GM21529 (cell line): ENCODE data around the gene RTN4R.
"Not testable (repeated sequence)": the region's sequence is repeated elsewhere in the genome, so short reads cannot be mapped to it uniquely, and the experiment has no call there.

Source experiments
- ATAC-seq: cut with Tn5 transposase; IDR thresholded peaks from one replicate; pipeline ENCODE4 v1.9.1; 2021; ENCODE audit not compliant: unreplicated experiment

RTN4R gene

DNA sequence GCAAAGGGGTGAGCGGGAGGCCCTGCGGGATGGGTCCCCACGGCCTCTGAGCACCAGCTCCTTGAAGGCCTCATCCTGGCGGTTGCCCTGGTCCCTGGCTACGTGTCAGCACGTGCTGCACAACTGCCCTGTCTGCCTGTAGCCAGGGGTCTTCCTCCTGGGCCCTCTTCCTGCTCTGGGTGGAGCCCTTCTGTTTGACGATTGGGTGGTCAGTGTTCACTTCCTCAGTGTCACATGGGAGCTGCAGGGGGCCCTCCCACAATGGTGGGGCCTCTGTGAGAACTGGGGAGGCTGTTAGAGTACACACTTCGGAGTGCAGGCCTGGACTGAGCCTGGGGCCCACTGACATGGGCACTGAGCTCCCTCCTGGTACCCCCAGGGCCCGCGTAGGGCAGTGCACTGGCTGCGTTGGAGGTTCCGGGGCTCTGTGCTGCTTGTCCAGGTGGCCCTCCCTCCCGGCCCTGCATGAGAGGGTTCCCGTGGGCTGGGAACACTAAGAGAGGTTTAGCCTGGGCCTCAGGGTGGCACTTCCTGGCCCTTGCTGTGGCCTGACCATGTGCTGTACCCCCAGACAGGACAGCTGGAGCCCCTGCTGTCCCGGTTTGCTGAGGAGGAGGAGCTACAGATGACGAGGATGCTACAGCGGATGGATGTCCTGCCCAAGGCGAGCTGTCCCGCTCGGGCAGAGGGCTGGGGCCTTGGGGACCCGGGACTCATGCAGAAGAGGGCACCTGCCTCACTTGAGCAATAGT, 38.0 kb upstream of the RTN4R start:
- ATAC-seq = no peak

DNA sequence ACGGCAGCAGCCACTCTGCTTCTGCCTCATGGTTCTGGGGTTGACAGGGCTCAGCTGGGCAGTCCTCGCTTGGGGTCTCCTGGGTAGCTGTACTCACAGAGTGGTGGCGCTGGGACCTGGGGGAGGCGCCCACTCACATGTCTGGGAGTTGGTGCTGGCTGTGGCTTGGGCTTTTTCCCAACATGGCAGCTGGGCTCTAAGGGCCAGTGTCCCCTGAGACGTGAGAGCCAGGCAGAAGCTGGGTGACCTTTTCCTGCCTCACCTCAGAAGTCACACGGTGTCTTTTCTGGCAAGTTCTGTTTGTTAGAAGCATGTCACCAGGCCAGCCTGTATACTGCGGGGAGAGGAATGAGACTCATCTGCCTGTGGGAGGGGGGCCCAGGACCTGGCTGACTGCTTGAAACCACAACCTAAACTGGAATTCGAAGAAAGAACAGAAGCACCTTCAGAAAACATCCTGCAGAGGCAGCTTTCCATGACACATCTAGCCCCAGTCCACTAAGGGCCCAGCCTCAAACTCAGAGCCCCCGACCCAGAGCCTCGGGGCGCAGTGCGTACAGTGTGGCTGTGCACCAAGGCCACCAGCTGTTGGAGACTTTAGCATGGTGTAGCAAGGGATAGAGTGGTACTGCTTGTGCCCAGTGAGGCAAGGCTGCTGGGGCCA, 37.2 kb upstream of the RTN4R start:
- ATAC-seq = not testable (repeated sequence)

DNA sequence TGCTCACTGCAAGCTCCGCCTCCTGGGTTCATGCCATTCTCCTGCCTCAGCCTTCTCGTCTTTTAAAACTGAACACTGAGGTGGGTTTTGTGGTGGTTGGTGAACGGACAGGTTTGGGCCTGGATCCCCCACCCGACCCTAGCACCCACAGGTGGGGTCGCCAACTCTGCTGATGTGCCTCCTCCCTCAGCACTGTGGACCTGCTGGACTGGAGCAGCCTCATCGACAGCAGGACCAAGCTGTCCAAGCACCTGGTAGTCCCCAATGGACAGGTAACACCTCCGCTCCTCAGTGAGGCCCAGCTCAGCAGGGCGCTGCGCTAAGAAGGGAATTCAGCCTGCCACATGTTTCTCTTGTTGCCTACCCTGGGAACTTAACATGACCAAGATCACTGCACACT, 36.5 kb upstream of the RTN4R start:
- ATAC-seq = no peak

DNA sequence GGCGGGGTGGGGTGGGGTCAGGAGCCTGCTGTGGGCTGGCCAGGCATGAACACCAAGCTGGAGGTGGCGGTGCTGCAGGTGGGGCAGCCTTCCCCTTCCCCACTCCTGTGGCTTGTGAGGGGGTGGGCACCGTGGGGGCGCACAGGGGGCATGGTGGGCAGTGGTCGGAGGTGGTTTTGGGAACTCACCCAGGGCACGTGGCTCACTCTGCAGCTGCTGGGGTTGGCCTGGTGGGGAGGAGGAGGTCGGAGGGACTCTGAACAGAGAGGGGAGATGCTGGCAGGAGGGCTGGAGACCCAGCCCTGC, 35.1 kb upstream of the RTN4R start:
- ATAC-seq = not testable (repeated sequence)

DNA sequence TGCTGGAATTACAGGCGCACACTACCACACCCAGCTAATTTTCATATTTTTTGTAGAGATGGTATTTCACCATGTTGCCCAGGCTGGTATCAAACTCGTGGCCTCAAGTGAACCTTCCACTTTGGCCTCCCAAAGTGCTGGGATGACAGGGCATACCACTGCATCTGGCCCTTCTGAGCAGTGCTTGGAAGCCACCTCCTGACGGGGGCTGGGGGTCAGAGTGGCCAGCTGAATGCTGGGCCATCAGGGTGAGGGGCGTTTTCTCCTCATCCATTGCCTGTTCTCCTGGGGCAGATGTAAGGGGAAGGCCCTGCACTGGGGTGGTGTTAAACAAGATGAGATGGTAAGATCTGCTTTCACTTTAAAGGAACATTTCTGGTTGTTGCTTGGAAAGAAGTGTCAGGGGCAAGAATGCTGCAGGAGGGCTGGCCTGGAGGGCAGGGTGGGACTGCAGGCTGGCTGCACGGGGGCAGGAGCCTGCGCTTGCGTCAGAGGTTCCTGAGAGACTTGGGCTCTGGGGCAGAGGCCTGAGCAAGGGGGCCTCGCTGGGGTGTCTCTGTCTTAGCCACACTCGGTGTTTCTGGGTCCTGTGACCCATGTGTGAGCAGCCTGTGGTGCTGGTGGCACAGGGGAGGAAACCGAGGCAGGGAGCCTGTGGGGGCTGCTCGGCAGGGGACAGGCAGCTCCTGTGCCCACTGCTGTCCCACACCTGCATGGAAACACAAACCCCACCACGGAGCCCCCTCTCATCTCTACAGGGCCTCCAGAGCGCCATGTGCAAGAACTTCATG, 34.5 kb upstream of the RTN4R start:
- ATAC-seq = no peak

- no peak for ATAC-seq
Observed at GRCh38 chr22:20299746-20300136, 31.6 kb upstream of the RTN4R start.

- no peak for ATAC-seq
Observed at GRCh38 chr22:20298803-20299745, 31.0 kb upstream of the RTN4R start.

GRCh38 chr22:20298110-20298802, 30.1 kb upstream of the RTN4R start:
- ATAC-seq = no peak

- ATAC-seq = no peak
Observed at GRCh38 chr22:20297414-20298109, 29.4 kb upstream of the RTN4R start.

DNA sequence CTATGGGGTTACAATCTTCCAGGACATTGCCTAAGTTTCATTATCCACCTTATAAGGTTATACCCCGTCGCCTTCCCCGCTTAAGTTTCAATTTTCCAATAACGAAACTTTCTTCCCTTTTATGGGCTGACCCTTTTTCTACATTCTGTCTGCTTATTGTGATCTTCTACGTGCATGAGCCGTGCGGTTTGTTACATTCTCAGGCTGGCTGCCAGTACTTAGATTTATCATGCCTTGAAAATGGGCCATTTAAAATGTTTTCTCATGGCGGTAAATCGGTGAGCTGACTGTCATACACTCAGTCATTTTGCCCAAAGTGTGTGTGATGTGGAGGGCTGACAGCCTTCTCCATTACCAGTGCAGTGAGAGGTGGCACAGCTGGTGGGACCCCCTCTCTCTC, 28.5 kb upstream of the RTN4R start:
- ATAC-seq = no peak

DNA sequence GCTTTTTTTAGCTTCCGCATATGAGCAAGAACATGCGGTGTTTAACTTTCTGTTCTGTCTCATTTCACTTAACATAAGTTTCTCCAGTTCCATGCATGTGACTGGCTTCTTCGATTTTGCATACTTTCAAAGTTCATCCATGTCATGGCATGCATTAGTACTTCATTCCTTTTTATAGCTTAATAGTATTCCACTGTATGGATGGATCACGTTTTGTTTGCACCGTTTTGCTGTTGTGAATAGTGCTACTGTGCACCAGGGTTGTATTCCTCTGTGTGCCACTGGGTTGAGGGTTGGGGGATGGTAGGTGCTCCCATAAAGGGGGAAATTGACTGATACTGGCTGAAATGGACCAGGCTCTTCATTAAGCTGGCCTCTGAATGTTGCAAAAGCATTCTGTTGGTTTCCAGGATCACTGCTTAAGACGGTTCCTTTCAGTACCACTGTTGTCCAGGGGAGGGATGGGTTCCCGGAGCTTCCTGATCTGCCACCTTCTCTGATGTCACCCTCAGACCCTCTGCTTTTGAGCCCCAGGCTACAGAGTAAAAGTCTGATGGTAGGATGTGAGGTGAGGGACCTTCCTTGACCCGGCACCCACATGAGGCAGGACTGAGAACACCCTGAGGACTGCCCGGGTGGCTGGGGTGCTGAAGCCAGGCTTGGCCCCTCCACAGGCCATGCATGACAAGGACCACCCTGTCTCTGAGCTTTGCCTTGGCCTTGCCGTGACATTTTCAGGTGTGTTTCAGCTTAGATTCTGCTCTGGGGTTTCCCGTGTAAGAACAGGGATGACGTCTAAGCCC, 27.3 kb upstream of the RTN4R start:
- ATAC-seq = no peak

DNA sequence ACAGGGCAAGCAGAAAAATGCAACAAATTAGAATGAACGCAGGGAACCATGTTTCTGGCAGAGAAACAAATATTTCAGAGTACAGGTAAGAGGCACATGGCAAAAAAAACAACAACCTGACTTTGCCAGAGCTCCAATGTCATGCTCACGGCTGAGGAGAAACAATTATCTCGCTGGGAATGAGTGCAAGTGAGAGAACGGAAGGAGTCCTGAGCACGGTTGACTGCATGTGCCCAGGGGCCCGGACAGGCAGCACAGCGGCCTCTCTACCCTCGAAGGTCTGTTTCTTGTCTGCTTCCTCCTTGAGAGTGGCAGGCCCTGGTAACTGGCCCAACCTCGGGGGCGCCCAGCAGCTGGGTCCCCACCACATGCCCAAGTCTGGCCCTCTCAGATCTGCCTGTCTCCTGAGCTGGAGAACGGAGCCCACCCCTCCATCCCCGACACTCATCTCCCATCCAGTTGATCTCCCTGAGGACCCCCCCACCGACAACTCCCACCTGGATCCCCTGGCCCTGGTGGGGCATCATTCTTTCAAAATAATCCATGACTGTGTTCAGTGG, 24.6 kb upstream of the RTN4R start:
- no peak for ATAC-seq

DNA sequence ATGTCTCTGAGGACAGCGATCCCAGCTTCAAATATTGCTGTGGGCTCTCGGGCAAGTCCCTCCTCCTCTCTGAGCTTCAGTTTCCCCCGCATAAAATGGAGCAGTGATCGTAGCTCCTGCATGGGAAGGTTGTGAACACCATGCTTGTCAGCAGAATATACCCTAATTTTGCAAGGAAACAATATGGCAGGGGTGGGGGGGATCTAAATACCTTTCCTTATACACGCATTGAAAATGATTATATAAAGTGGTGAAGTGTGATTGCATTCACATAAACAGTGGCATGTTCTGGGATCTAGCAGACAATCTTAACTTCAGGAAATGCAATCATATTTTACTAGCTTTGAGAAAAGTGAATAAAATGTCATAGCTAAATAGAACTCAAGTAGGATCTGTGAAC, 24.0 kb upstream of the RTN4R start:
- no peak for ATAC-seq

GRCh38 chr22:20291604-20292063, 23.5 kb upstream of the RTN4R start:
- ATAC-seq = no peak

GRCh38 chr22:20291249-20291586, 23.1 kb upstream of the RTN4R start:
- no peak for ATAC-seq

- ATAC-seq = no peak
Observed at GRCh38 chr22:20290578-20291248, 22.6 kb upstream of the RTN4R start.

GRCh38 chr22:20290045-20290392, 21.9 kb upstream of the RTN4R start:
- no peak for ATAC-seq
